ENCODE data around the gene BICD1. TPM values are rescaled to one million over a fixed set of nuclear protein-coding genes. Genes with fewer than 3 reads are reported as not detected.

Gene BICD1
- total and polyA plus RNA-seq, 9 donors = 7.7 to 16.9 (median 9.4) TPM

DNA sequence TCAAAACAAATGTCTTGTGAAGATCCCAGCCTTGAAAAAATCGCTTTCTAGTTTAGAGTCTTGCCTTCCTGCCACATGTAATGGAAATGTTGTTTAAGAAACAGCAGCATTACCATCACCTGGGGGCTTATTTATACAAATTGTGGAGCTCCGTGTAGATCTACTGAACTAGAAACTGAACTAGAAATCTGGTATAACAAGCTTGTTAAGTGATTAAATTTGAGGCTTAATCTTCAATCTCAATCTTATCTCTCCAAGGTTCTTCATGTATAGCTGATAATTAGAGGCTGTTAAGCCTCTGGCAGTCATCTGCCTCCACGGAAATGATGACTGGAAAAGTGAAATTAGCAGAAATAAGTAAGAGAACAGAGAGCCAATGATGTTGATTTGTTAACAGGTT lies 200.7 kb downstream of the BICD1 start:
- no peaks in the 10 kb centered on the region for H3K27me3 ChIP-seq (ENCODE audit: control insufficient read depth, insufficient read depth, low read length)
- no peaks in the 10 kb centered on the region for H3K36me3 ChIP-seq (ENCODE audit: control insufficient read depth, insufficient read depth, low read length)
- no peak overlapping the region for H3K4me3 ChIP-seq (ENCODE audit: low read length)
- H3K4me1 ChIP-seq (ENCODE audit: control insufficient read depth, insufficient read depth, low read length) = peaks cover 6% of the 10 kb centered on the region
- H3K9me3 ChIP-seq (replicated peaks; ENCODE audit: control insufficient read depth, low read depth, low read length) = no peaks in the 10 kb centered on the region
- no CpG with 5 or more reads among the region's 3 CpGs for WGBS (ENCODE audit: insufficient coverage)
- no peak overlapping the region for H3K27ac ChIP-seq (ENCODE audit: low read length)
- DNase-seq = no peak

DNA sequence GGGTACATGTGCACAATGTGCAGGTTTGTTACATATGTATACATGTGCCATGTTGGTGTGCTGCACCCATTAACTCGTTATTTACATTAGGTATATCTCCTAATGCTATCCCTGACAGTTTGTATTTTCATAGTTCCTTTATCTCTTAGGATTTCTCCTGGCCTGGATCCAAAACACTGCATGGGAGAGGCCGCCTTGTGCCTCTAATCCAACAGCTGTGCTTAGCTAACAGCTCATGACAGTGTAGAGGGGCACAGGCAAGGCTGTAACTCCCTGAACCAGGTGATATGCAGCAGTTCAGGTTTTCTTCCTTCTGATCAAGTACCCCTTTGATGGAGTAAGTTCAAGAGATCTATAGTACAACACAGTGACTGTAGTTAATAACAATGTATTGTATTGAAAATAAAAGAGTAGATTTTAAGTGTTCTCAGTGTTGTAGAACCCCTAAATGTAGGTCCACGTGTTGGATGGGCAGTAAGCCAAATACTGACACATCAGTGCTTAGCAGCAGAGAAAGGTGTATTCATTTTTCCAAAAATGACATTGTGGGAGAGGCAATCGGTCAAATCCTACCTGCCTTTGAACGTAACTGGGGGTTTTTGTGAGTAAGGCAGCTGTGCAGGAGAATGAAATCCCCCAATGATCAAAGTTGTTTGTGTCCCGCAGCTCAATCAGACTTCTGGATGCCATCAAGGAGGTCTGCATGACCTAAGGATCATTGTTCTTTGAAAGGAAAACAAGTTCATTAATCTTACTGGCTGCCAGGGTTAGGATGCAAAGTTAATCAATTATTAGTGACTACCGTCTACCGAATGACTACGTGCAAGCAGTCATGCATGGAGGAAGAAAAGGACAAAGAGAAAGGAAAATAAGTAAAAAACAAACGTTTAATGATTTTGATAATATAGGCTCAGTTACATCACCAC lies 203.4 kb downstream of the BICD1 start:
- 39% methylated on average over 3 of the region's 10 CpGs for WGBS (ENCODE audit: insufficient coverage)

DNA sequence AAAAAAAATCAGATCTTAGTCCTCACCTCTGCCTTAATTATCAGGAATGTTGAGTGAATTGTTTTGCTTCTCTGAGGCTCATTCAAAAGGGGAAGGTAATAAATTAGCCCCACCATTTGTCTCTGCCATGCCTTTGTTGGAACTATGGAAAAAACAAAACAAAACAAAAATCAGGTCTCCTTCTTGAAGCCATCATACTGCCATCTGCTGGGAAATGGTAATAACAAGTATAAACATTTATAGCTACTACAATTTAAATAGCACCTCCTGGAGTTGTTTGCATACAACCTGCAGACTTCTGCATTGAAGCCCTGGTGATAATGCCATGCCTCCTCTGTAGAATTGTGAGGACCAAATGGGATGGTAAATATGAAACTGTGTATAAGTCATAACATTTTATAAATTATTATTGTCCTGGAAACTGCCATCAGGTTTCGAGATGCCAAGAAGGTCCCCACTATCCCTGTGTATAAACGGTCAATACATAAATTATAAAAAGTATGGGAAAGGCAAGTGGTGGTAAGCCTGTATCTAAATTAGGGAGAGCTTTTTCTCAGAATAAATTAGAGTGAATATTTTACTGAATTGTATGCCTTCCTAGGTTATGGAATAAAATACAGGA lies 205.5 kb downstream of the BICD1 start:
- no CpG with 5 or more reads among the region's 2 CpGs for WGBS (ENCODE audit: insufficient coverage)
- Histone ChIP-seq H3K36me3 (ENCODE audit: control insufficient read depth, insufficient read depth, low read length) (no peaks in the 10 kb centered on the region), H3K27ac (ENCODE audit: low read length) (no peak overlapping the region), H3K4me3 (ENCODE audit: low read length) (no peak overlapping the region), H3K27me3 (ENCODE audit: control insufficient read depth, insufficient read depth, low read length) (no peaks in the 10 kb centered on the region), H3K4me1 (ENCODE audit: control insufficient read depth, insufficient read depth, low read length) (peaks cover 6% of the 10 kb centered on the region), H3K9me3 (replicated peaks; ENCODE audit: control insufficient read depth, low read depth, low read length) (no peaks in the 10 kb centered on the region)
- DNase-seq = peak; percentile 76

More for the DNA sequence above, 203.4 kb downstream of the BICD1 start:
- Histone ChIP-seq H3K4me3 (ENCODE audit: low read length) (no peak overlapping the region), H3K9me3 (replicated peaks; ENCODE audit: control insufficient read depth, low read depth, low read length) (no peaks in the 10 kb centered on the region), H3K27ac (ENCODE audit: low read length) (no peak overlapping the region), H3K4me1 (ENCODE audit: control insufficient read depth, insufficient read depth, low read length) (peaks cover 6% of the 10 kb centered on the region), H3K36me3 (ENCODE audit: control insufficient read depth, insufficient read depth, low read length) (no peaks in the 10 kb centered on the region), H3K27me3 (ENCODE audit: control insufficient read depth, insufficient read depth, low read length) (no peaks in the 10 kb centered on the region)
- DNase-seq = peak; percentile 44

DNA sequence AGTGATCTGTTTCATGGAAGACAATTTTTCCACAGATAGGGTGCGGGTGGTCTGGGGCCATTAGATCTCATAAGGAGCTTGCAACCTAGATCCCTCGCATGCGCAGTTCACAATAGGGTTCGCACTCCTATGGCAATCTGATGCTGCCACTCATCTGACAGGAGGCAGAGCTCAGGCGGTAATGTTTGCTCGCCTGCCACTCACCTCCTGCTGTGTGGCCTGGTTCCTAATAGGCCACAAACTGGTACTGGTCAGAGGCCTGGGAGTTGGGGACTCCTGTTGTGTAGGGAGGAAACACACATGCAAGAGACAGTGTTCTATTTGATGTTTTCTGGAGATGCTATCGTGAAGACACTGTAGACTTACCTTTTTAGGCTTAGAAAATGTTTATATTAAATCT lies 215.7 kb downstream of the BICD1 start:
- Histone ChIP-seq H3K9me3 (replicated peaks; ENCODE audit: control insufficient read depth, low read depth, low read length) (no peaks in the 10 kb centered on the region), H3K4me3 (ENCODE audit: low read length) (no peak overlapping the region), H3K36me3 (ENCODE audit: control insufficient read depth, insufficient read depth, low read length) (no peaks in the 10 kb centered on the region), H3K27me3 (ENCODE audit: control insufficient read depth, insufficient read depth, low read length) (no peaks in the 10 kb centered on the region), H3K27ac (ENCODE audit: low read length) (no peak overlapping the region), H3K4me1 (ENCODE audit: control insufficient read depth, insufficient read depth, low read length) (no peaks in the 10 kb centered on the region)
- DNase-seq = no peak
- 85% methylated on average over 6 of the region's 7 CpGs for WGBS (ENCODE audit: insufficient coverage)

DNA sequence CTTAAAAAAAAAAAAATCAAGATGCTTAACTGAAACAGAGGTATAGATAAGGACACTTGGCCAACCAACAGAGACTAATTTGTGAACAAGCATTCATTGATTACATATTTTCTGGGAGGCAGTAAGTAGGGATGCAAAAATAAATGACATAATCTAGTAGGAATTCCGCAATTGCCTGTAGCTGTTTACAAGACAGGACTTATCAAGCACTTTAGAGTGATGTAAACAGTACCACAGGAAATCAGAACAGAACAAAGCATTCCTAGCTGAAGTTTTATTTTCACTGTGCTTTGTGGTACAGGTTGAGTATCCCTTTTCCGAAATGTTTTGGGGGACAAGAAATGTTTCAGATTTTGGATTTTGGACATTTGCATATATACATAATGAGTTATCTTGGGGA lies 224.5 kb downstream of the BICD1 start:
- Histone ChIP-seq H3K27me3 (ENCODE audit: control insufficient read depth, insufficient read depth, low read length) (no peaks in the 10 kb centered on the region), H3K9me3 (replicated peaks; ENCODE audit: control insufficient read depth, low read depth, low read length) (no peaks in the 10 kb centered on the region), H3K4me3 (ENCODE audit: low read length) (no peak overlapping the region), H3K27ac (ENCODE audit: low read length) (no peak overlapping the region), H3K36me3 (ENCODE audit: control insufficient read depth, insufficient read depth, low read length) (peaks cover 8% of the 10 kb centered on the region), H3K4me1 (ENCODE audit: control insufficient read depth, insufficient read depth, low read length) (no peaks in the 10 kb centered on the region)
- no peak for DNase-seq
- WGBS (ENCODE audit: insufficient coverage) = 100% methylated on average over 1 of the region's 2 CpGs

DNA sequence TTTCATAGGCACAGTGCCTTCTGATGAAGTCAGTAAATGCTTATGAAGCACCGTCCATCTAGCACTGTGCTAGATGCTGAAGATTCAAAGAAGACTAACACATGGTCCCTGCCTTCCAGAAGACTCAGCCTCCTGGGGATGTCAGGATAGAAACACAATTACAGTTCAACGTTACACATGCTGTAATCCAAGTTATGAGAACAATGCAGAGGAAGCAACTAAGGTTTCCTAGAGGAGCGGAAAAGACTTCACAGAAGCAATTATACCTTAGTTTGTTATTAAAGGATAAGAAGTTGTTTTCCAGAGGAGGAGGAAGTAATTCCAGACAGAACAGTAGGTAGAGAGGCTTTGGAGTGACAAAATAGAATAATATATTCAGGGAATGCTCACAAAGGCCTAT lies 225.8 kb downstream of the BICD1 start:
- WGBS (ENCODE audit: insufficient coverage) = 20% methylated on average over 1 of the region's 3 CpGs
- DNase-seq = peak; percentile 20

DNA sequence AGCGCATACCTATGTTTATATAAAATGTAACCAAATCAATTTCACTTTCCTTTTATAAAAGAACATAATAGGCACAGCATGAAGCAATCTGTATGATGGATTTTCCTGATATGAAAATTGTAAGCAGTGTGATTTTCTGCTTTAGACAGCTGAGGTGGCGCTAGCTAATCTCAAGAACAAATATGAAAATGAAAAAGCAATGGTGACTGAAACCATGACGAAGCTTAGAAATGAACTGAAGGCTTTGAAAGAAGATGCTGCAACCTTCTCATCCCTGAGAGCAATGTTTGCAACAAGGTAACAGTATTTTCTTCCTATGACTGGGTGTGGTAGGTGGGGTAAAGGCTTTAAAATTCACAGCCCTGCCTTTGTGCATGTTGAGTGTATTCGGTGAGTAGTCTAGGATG lies 227.7 kb downstream of the BICD1 start:
- Histone ChIP-seq H3K9me3 (replicated peaks; ENCODE audit: control insufficient read depth, low read depth, low read length) (no peaks in the 10 kb centered on the region), H3K27ac (ENCODE audit: low read length) (no peak overlapping the region), H3K36me3 (ENCODE audit: control insufficient read depth, insufficient read depth, low read length) (peaks cover 5% of the 10 kb centered on the region), H3K27me3 (ENCODE audit: control insufficient read depth, insufficient read depth, low read length) (no peaks in the 10 kb centered on the region), H3K4me1 (ENCODE audit: control insufficient read depth, insufficient read depth, low read length) (no peaks in the 10 kb centered on the region), H3K4me3 (ENCODE audit: low read length) (no peak overlapping the region)
- no peak for DNase-seq
- WGBS (ENCODE audit: insufficient coverage) = no CpG with 5 or more reads among the region's 4 CpGs

More for the DNA sequence above, 225.8 kb downstream of the BICD1 start:
- H3K27me3 ChIP-seq (ENCODE audit: control insufficient read depth, insufficient read depth, low read length) = no peaks in the 10 kb centered on the region
- no peaks in the 10 kb centered on the region for H3K4me1 ChIP-seq (ENCODE audit: control insufficient read depth, insufficient read depth, low read length)
- H3K36me3 ChIP-seq (ENCODE audit: control insufficient read depth, insufficient read depth, low read length) = peaks cover 9% of the 10 kb centered on the region
- H3K27ac ChIP-seq (ENCODE audit: low read length) = no peak overlapping the region
- H3K4me3 ChIP-seq (ENCODE audit: low read length) = no peak overlapping the region
- H3K9me3 ChIP-seq (replicated peaks; ENCODE audit: control insufficient read depth, low read depth, low read length) = no peaks in the 10 kb centered on the region

DNA sequence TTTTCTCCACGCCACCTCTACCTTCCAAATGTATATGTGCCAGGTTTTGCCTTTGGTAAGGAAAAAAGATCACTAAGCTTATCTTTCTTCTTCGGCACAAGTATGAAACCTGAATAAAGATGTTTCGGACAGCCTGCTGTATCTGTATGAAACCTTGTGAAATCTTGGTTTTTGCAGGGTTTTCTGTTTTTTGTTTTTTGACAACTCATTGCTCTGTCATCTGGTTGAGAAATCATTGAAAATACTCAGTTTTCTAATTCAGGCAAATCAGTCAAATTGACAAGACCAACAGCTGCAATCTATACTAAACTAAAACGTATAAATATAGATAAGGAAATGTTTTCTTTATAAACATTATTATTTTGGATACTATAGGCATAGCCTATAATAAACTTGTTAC lies 229.6 kb downstream of the BICD1 start:
- no CpG with 5 or more reads among the region's 4 CpGs for WGBS (ENCODE audit: insufficient coverage)

DNA sequence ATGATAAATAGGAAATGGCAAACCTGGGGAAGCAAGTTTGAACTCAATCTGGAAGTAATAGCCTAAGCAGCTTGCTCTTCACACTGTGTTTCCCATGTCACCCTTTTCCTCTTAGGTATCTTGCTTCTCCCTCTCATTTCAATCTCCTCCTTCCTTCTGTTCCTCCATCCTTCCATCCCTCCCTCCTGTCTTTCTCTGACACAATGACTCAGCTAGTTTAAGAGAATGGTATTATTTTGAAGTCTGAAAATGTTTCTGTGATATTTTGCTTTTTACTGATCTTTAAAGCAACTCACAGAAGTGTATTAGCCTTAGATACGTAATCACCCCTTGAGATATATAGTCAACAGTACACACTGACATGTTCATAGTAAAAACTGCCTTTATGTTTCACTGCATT lies 236.8 kb downstream of the BICD1 start:
- DNase-seq = no peak
- no CpG with 5 or more reads among the region's 1 CpG for WGBS (ENCODE audit: insufficient coverage)
- no peak overlapping the region for H3K4me3 ChIP-seq (ENCODE audit: low read length)

More for the DNA sequence above, 229.6 kb downstream of the BICD1 start:
- Histone ChIP-seq H3K27me3 (ENCODE audit: control insufficient read depth, insufficient read depth, low read length) (no peaks in the 10 kb centered on the region), H3K4me3 (ENCODE audit: low read length) (no peak overlapping the region), H3K36me3 (ENCODE audit: control insufficient read depth, insufficient read depth, low read length) (peaks cover 5% of the 10 kb centered on the region), H3K27ac (ENCODE audit: low read length) (no peak overlapping the region), H3K9me3 (replicated peaks; ENCODE audit: control insufficient read depth, low read depth, low read length) (no peaks in the 10 kb centered on the region), H3K4me1 (ENCODE audit: control insufficient read depth, insufficient read depth, low read length) (no peaks in the 10 kb centered on the region)
- DNase-seq = no peak

DNA sequence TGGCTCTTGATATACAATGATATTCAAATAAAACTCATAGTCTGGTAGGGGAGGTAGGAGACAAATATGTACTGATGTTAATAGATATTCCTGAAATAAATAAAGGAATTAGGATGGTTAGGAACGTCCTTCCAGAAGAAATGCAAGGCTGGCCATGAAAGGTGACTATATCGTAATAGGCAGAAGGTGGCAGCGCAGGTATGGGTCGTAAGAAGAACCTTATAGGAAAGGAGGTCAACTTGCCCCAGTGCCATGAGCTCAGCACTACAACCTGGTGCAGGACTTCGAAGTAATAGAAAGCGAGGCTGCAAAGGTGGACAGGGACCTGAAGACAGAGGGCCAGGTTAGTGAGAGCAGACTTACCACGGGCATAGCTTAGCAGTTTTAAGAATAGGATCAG lies 237.4 kb downstream of the BICD1 start:
- H3K4me3 ChIP-seq (ENCODE audit: low read length) = no peak overlapping the region
- H3K27me3 ChIP-seq (ENCODE audit: control insufficient read depth, insufficient read depth, low read length) = no peaks in the 10 kb centered on the region
- H3K36me3 ChIP-seq (ENCODE audit: control insufficient read depth, insufficient read depth, low read length) = no peaks in the 10 kb centered on the region
- no peaks in the 10 kb centered on the region for H3K4me1 ChIP-seq (ENCODE audit: control insufficient read depth, insufficient read depth, low read length)
- no peak overlapping the region for H3K27ac ChIP-seq (ENCODE audit: low read length)
- WGBS (ENCODE audit: insufficient coverage) = 85% methylated on average over 7 of the region's 7 CpGs
- no peak for DNase-seq
- no peaks in the 10 kb centered on the region for H3K9me3 ChIP-seq (replicated peaks; ENCODE audit: control insufficient read depth, low read depth, low read length)

More for the DNA sequence above, 236.8 kb downstream of the BICD1 start:
- Histone ChIP-seq H3K36me3 (ENCODE audit: control insufficient read depth, insufficient read depth, low read length) (no peaks in the 10 kb centered on the region), H3K27ac (ENCODE audit: low read length) (no peak overlapping the region), H3K27me3 (ENCODE audit: control insufficient read depth, insufficient read depth, low read length) (no peaks in the 10 kb centered on the region), H3K9me3 (replicated peaks; ENCODE audit: control insufficient read depth, low read depth, low read length) (no peaks in the 10 kb centered on the region), H3K4me1 (ENCODE audit: control insufficient read depth, insufficient read depth, low read length) (no peaks in the 10 kb centered on the region)
